COLO668 (cell line): ENCODE measurements around the gene ZNF367.
"Not testable (repeated sequence)": the region's sequence is repeated elsewhere in the genome, so short reads cannot be mapped to it uniquely, and the experiment has no call there.

ENCODE experiments used
- DNase-seq: peaks from one replicate; lab custom pipeline; 2025; ENCODE audit not compliant: unreplicated experiment; lab: John Stamatoyannopoulos, UW

The ZNF367 gene

GRCh38 chr9:96363175-96363967 is 54.8 kb downstream of the ZNF367 start:
- no peak for DNase-seq

- DNase-seq, result not testable (repeated sequence)
These were observed 56.1 kb downstream of the ZNF367 start for GRCh38 chr9:96362119-96362518.

GRCh38 chr9:96361668-96362067 is 56.5 kb downstream of the ZNF367 start:
- DNase-seq, result no peak

- no peak for DNase-seq
These were observed 57.2 kb downstream of the ZNF367 start for GRCh38 chr9:96360976-96361375.

GRCh38 chr9:96360523-96360922 is 57.6 kb downstream of the ZNF367 start:
- DNase-seq, result not testable (repeated sequence)

GRCh38 chr9:96350866-96351265 is 67.3 kb downstream of the ZNF367 start:
- DNase-seq, result no peak

- no peak for DNase-seq
These were observed 69.9 kb downstream of the ZNF367 start for GRCh38 chr9:96348261-96348660.

- no peak for DNase-seq
These were observed 72.6 kb downstream of the ZNF367 start for GRCh38 chr9:96345551-96345950.

GRCh38 chr9:96344458-96345180 is 73.6 kb downstream of the ZNF367 start:
- DNase-seq, result peak; percentile 49

GRCh38 chr9:96343515-96344360 is 74.4 kb downstream of the ZNF367 start:
- no peak for DNase-seq

- no peak for DNase-seq
These were observed 75.5 kb downstream of the ZNF367 start for GRCh38 chr9:96342571-96343245.

- DNase-seq, result no peak
These were observed 77.5 kb downstream of the ZNF367 start for GRCh38 chr9:96340707-96341106.

- no peak for DNase-seq
These were observed 79.9 kb downstream of the ZNF367 start for GRCh38 chr9:96338299-96338698.
